8988T (cell line): ENCODE data around the gene FAM237B.

Experiments
- DNase-seq: peaks from one replicate; pipeline ENCODE4 v3.0.0; 2011

Gene FAM237B

DNA sequence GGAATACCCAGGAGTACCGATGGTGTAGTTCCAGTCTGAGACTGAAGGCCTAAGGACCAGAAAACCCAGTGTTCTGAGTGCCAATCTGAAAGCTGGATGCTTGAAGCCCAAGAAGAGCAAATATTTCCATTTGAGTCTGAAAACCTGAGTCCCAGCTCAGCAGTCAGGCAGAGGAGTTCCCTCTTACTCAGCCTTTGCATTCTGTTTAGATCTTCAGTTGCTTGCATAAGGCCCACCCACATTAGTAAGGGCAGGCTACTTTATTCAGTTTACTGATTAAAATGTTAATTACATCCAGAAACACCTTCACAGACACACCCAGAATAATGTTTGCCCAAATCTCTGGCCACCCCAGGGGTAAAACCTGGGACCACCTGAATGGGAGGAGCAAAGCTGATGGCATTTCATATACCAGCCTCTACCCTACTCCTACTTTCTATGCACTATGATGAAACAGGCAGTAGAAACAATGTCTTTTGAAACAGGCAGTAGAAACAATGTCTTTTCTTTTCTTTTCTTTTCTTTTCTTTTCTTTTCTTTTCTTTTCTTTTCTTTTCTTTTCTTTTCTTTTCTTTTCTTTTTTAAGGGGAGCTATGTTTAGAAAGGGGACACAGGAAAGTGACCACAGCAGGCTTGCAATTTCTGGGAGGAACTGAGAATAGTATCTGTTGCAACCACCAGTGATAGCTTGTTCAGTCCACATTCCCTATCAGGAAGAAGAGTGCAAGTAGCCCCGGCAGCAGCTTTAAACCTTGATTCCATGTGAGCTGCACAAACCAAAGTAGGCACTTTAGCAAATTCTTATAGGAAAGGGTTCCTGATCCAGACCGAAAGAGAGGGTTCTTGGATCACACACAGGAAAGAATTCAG, 30.6 kb downstream of the FAM237B start:
- DNase-seq = no peak

DNA sequence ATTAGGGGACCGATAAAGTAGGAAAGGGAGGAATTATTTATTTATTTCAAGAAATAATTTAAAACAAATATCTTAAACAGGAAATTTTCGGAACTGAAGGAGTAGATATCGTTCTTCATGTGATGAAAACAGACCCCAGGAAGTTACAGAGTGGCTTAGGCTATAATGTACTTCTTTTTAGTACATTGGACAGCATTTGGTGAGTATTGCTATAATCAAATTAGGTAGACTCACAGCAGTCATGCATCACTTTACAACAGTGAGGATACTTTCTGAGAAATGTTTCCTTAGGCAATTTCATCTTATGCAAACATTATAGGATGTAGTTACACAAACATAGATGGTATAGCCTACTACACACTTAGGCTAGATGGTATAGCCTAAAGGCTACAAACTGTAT, 33.0 kb downstream of the FAM237B start:
- no peak for DNase-seq

DNA sequence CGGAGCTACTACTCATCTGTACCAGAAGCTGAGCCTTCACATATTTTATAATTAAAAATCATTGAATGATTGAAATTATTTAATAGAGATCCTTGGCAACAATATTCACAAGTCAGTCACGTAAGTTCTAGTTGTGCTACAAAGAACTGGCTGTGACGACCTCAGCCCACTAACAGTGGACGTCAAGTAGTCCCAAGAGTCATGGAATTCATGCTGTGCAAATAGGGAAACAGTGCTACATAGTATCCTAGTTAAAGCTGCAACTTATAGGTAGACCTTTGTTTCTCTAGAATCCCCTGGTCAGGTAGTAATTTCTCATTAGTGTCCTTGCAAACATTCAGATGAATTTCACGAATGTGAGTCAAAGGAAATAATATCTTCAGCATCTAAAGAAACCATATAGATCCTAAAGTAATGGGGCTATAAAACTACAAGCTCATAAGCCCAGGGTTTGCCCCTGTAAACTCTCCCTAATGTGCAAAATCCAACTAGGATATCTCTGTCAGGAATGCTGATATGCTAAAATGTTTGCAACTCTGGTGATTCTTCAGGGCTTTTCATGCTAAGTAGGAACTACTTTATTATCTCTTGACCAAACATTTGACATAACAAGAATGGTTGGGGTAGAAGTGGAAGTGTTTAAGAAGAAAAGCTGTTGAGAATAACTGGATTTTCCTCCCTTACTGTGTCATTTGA, 44.9 kb downstream of the FAM237B start:
- DNase-seq = no peak

- DNase-seq = no peak
These were observed 46.9 kb downstream of the FAM237B start for GRCh38 chr7:90274161-90274560.

DNA sequence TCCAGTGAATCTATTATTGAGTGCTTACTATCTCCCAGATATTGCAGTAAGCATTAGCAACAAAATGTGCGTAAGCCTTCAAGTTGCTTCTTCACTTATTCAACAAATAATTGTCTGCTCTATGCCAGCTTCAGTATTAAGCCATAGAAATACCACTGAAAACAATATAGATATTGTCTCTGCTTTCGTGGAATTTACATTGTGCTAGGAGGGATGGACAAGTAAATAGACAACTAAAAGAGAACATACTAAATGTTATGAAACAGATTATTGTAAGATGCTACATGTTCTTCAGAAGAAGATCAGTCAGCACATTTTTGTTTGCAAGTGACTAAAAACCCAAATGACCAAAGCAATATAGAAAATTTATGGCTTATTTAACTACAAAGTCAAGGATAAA, 48.9 kb downstream of the FAM237B start:
- DNase-seq = no peak

- no peak for DNase-seq
These were observed 49.4 kb downstream of the FAM237B start for GRCh38 chr7:90271753-90272152.

GRCh38 chr7:90270431-90271178, 50.5 kb downstream of the FAM237B start:
- no peak for DNase-seq

GRCh38 chr7:90269163-90269562, 51.9 kb downstream of the FAM237B start:
- DNase-seq = no peak

DNA sequence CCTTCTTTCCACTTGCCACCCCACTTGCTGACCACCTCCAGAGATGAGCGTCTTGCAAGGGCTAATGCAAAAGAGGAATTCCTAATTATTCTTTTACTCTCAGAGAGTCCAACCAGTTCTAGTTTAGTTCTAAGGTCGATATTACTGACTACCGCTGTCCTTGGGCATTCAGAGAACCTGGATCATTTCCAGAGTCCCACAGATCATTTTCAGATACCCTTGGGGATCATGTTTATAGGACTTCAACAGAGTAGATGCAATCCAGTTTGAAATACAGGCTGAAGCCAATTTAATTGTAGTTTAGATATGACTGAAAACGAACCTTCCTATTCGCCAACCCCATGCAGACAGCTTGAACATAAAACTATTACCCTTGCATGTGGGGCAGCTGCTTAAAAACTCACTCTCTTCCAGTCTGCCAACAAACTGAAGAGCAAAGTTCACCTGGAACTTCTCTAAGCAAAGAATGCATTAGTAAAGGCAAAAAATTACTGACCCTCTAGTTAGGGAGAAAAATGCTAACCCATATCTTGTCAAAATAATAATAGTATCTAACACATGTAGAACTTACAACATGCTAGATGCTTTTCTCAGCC, 53.7 kb downstream of the FAM237B start:
- DNase-seq = no peak

DNA sequence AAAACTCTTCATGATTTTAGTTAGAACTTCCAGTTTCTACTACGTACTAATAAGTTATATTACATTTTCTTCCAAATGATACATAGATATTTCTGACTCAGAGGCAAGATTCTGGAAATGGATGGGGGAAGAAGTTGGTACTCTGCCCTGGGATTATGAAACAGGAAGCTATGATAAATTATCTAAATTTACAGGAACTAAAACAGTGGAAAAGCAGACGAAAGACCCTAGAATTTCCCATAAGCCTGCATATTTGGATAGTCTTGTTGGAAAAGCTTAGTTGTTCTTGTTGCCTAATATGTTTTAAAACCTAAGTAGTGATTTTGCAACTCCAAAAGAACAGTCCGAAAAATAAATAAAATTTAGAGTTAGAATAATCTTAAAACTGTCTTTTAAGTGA, 54.3 kb downstream of the FAM237B start:
- no peak for DNase-seq
